Renal cortical epithelial cell (primary cell): ENCODE measurements around the gene SYCP2L. TPM values are rescaled to one million over a fixed set of nuclear protein-coding genes. Genes with fewer than 3 reads are reported as not detected.
"Not testable (repeated sequence)": the region's sequence is repeated elsewhere in the genome, so short reads cannot be mapped to it uniquely, and the experiment has no call there.

ENCODE experiments used
- DNase-seq: peaks from one replicate; pipeline ENCODE4 v3.0.0-alpha.2; 2011; ENCODE audit warnings: low read depth
- total RNA-seq: library from RNA; depleted of rRNA; stranded (reverse); fragments of >200 nt; gene quantifications from 2 replicates; pipeline ENCODE4 v1.2.3, GENCODE V29; 2014

The SYCP2L gene
- total RNA-seq, 1 donor from 2014 or later = 0.35 TPM

DNA sequence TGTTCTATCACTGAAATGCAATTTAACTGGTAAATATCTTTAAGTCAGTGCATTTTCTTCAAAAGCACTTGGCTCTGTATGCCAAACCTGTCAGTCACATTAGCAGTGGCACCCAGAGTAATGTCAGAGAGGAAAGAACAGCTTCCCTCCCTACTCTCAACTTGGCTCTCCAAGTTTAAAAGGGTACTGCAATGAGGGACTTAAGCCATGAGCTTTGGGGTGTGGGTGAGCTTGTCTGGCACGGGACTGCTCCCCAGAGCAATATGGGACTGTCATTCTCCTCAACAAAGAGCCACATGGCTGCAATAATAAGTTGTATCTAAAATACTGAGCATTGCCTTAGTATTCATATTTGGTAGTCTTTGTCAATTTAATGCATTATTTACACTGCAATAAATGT lies 9.0 kb upstream of the SYCP2L start:
- no peak for DNase-seq

GRCh38 chr6:10880366-10880765 lies 6.5 kb upstream of the SYCP2L start:
- no peak for DNase-seq

DNA sequence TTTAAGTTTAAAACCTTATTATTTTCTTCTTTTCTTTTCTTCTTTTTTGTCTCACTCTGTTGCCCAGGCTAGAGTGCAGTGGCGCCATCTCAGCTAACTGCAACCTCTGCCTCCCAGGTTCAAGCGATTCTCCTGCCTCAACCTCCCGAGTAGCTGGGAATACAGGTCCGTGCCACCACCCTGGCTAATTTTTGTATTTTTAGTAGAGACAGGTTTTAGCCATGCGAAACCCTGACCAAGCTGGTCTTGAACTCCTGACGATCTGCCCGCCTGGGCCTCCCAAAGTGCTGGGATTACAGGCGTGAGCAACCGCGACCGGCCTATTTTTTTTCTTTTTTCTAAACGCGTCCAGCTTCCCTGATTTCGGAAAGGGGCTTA lies 4.6 kb upstream of the SYCP2L start:
- not testable (repeated sequence) for DNase-seq

- no peak for DNase-seq
These were observed 4.1 kb upstream of the SYCP2L start for GRCh38 chr6:10882657-10883171.

GRCh38 chr6:10883312-10884244 lies 3.3 kb upstream of the SYCP2L start:
- no peak for DNase-seq

DNA sequence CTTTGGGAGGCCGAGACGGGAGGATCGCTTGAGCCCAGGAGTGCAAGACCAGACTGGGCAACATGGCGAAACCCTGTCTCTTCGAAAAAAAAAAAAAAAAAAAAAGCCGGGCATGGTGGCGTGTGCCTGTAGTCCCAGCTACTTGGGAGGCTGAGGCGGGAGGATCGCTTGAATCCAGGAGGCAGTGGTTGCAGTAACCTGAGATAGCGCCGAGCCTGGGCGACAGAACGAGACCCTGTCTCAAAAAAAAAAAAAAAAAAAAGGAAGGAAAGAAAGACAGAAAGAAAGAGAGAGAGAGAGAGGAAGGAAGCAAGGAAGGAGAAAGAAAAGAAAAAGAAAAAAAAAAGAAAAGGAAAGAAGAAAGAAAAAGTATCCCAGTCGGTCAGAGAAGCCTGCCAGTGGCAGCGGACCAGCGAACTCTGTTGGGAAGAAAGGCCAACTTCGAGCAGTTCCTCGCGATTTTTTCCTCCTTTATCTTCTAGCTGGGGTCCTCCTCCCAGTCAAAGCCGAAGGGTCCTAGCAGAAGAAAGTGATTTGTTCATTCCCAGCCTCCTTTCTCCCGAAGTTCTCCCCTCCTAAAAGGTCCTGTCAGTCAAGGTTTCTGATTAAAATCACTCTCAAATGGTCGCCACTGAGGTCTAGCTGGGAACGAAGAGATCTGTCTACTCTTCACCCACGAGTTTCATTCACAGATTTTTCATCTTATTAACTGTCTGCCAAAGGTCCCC lies 2.4 kb upstream of the SYCP2L start:
- DNase-seq = no peak

DNA sequence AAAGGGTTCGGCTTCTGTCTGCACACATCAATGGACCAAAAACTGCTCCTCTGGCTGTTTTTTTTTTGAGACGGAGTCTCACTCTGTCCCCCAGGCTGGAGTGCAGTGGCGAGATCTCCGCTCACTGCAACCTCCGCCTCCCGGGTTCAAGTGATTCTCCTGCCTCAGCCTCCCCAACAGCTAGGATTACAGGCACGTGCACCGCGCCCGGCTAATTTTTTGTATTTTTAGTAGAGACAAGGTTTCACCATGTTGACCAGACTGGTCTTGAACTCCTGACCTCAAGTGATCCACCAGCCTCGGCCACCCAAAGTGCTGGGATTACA lies 524 bp upstream of the SYCP2L start:
- DNase-seq = not testable (repeated sequence)

GRCh38 chr6:10890151-10890550 lies 3.3 kb downstream of the SYCP2L start:
- DNase-seq = no peak

GRCh38 chr6:10891960-10892359 lies 5.1 kb downstream of the SYCP2L start:
- DNase-seq = no peak

- DNase-seq = no peak
These were observed 8.1 kb downstream of the SYCP2L start for GRCh38 chr6:10894958-10895357.

DNA sequence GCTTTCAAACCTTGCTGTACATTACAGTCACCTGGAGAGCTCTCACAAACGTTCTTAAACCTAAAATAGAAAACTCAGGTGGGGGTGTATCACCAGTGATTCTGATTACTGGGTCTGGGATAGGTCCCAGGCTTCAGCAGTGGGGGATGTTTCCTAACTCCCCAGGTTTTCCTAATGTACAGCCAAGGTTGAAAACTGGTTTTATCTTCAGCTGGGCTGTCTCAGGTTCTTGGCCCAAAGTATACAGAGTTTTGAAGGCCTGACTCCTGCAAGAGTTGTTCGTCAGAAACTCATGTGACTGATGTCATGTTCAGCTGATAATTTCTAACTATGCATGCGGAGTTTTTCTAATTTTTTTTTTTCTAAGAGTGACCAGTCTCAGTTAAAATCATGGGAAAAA lies 9.8 kb downstream of the SYCP2L start:
- no peak for DNase-seq

DNA sequence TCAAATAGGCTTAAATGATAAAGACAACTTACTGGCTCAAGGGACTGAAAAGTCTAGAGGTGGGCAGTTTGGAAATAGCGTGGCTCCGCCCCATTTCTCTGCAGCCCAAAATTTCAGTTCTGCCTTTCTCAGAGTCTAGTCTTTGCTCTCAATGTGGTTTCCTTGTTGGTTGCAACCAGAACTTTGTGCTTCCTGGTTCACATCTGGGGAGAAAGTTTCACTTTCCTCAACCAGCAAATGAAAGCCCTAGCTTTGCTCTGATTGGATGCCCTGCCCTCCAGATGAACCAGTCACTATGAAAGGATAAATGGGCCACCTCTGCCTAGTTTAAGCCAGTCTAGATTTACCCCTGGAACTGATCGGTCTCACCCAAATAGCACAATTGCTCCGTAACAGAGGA lies 14.9 kb downstream of the SYCP2L start:
- no peak for DNase-seq

GRCh38 chr6:10904015-10904414 lies 17.2 kb downstream of the SYCP2L start:
- DNase-seq = peak; percentile 6

DNA sequence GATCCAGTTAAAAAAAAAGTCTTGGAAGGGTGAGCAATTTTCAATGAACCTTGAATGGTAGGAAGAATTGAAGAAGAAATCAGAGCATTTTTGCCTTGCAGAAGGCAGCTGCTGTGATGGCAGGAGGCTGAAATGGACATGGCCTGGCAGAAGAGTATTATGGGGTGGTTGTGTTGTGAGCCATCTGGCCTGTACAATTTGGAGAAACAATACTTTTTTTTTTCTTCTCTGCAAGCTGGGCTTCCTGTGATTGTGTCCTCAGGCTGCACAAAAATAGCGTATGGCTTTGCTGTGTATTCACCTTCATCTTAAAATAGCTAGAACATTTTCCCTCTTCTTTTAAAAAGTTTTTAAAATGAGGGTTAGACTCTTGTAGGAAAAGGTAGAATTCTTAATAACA lies 21.4 kb downstream of the SYCP2L start:
- no peak for DNase-seq

DNA sequence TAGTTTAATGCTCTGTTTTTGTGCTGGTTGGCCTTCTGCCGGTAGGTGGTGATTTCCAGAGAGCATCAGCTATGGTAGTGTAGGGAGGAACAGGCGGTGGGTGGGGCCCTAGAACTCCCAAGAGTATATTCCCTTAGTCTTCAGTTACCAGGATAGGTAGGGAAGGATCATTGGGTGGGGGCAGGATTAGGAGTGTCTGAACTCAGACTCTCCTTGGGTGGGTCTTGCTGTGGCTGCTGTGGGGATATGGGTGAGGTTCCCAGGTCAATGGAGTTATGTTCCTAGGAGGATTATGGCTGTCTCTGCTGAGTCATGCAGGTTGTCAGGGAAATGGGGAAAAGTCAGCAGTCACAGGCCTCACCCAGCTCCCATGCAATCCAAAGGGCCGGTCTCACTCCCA lies 32.7 kb downstream of the SYCP2L start:
- DNase-seq = peak; percentile 4

DNA sequence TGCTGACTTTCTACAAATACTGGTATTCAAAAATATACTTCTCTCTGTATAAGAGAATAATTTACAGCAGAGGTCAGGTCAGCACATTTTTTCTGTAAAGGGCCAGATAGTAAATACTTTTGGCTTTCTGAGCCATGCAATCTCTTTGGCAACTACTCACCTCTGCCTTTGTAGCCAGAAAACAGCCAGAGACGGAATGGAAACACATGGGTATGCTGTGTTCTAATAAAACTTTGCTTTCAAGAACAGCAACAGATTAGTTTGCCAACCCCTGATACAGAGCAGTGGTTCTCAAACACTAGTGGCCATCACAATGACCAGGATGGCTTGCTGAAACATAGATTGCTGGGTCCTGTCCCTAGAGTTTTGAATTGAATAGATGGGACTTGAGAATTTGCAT lies 46.3 kb downstream of the SYCP2L start:
- no peak for DNase-seq

DNA sequence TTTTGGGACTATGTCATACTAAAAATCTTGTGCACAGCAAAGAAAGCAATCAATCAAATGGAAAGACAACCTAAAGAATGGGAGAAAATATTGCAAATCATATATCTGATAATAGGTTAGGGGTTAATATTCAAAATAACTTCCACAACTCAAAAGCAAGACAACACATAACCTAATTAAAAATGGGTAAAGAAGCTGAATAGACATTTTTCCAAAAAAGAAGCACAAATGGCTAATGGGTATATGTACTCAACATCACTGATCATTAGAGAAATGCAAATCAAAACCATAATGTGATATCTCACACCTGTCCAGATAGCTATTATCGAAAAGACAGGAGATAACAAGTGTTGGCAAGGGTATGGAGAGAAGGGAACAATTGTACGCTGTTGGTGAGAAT lies 53.0 kb downstream of the SYCP2L start:
- no peak for DNase-seq

GRCh38 chr6:10945845-10946244 lies 59.0 kb downstream of the SYCP2L start:
- DNase-seq = no peak

DNA sequence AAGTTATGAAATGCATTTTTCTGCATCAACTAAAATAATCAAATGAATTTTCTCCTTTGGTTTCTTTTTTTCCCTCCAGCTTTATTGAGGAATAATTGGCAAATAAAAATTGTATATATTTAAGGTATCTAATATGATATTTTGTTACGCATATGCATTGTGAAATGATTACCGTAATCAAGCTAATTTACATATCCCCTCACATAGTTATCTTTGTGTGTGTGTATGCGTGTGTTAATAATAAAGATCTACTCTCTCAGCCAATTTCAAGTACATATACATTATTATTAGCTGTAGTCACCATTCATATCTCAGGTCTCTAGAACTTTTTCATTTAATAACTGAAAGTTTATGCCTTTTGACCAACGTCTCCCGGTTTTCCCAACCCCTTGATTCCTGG lies 61.1 kb downstream of the SYCP2L start:
- DNase-seq = no peak

- no peak for DNase-seq
These were observed 63.0 kb downstream of the SYCP2L start for GRCh38 chr6:10949579-10950490.

- DNase-seq = peak; percentile 55
These were observed 64.9 kb downstream of the SYCP2L start for GRCh38 chr6:10951675-10952282.

GRCh38 chr6:10954590-10955010 lies 67.7 kb downstream of the SYCP2L start:
- DNase-seq = peak; percentile 55
